ENCODE results near the gene MIF. TPM values are rescaled to one million over a fixed set of nuclear protein-coding genes. Genes with fewer than 3 reads are reported as not detected.
A peak's percentile ranks its signal among the peaks of the same experiment; 100 is the strongest.
"Not testable (repeated sequence)": the region's sequence is repeated elsewhere in the genome, so short reads cannot be mapped to it uniquely, and the experiment has no call there.

Gene MIF
- polyA plus RNA-seq, 1 donor: 533 TPM

DNA sequence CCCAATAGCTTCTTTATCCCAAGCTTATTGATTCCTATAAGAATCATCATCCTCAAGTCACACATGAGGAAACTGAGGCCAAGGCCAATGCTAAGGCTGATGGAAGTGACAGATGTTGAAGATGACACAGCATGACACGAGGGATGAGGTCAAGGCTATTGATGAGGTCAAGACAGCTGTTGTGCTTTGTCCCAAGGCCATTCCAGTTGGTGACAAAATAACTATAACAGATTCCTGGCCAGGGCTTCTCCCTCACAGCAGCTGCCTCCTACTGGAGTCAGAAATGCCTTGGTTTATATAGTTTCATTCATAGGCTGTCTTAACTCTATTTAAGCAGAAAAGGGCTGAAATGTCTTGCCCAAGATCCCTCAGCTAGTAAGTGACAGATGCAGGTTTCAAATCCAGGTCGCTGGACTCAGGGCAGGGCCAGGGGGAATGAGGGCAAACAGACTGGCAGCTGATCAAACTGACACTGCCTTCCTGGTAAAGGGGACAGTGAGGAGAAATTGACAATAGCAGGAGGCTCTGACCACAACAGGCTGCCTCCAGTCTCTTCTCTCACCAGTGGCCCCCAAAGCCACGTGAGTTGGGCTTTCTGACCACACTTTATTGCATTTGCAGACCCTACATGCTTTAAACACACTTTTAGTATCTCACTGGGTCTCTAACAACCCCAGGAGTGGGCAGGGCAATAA, 16.5 kb downstream of the MIF start:
- Histone ChIP-seq H3K27ac (ENCODE audit: low read length) (no peak overlapping the region), H3K36me3 (ENCODE audit: control insufficient read depth, insufficient read depth, low read length) (no peaks in the 10 kb centered on the region), H3K4me1 (ENCODE audit: control insufficient read depth, insufficient read depth, low read length) (peaks cover 39% of the 10 kb centered on the region), H3K4me3 (ENCODE audit: low read length) (no peak overlapping the region), H3K27me3 (ENCODE audit: control insufficient read depth, insufficient read depth, low read length) (no peaks in the 10 kb centered on the region), H3K9me3 (ENCODE audit: control insufficient read depth, low read depth, low read length) (no peaks in the 10 kb centered on the region)
- WGBS (ENCODE audit: insufficient coverage, low lambda C conversion rate): no CpG with 5 or more reads among the region's 3 CpGs
- no peak for DNase-seq

DNA sequence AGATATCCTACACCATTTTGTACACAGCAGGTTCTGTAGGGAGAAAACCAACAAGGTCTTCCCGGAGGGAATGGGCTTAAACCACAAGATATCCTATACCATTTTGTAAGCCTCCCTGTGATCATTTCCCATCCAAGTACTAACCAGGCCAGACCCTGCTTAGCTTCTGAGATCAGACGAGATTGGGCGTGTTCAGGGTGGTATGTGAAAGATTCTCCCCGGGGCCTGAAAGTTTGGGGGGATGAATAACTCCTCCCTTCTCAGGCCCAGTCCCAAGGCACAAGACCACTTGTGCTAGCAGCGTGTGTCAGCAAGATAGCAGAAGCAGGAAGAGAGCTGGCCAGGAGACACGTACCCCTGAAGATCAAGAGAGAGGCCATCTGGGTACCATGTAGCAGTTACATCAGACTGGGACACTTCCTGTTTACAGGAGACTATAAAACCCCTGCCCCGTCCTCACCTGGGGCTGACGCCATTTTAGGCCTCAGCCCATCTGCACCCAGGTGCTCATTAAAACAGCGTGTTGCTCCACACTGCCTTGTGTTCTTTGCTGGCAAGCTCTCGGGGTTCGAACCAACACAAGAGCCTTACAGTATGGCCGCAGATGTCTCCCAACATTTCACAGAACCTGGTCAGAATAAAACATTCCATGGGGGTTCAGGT, 17.3 kb downstream of the MIF start:
- Histone ChIP-seq H3K27ac (ENCODE audit: low read length) (no peak overlapping the region), H3K9me3 (ENCODE audit: control insufficient read depth, low read depth, low read length) (no peaks in the 10 kb centered on the region), H3K4me3 (ENCODE audit: low read length) (no peak overlapping the region), H3K4me1 (ENCODE audit: control insufficient read depth, insufficient read depth, low read length) (peaks cover 44% of the 10 kb centered on the region), H3K36me3 (ENCODE audit: control insufficient read depth, insufficient read depth, low read length) (no peaks in the 10 kb centered on the region), H3K27me3 (ENCODE audit: control insufficient read depth, insufficient read depth, low read length) (no peaks in the 10 kb centered on the region)
- no peak for DNase-seq
- whole genome bisulfite sequencing (ENCODE audit: insufficient coverage, low lambda C conversion rate): 100% methylated on average over 4 of the region's 12 CpGs

DNA sequence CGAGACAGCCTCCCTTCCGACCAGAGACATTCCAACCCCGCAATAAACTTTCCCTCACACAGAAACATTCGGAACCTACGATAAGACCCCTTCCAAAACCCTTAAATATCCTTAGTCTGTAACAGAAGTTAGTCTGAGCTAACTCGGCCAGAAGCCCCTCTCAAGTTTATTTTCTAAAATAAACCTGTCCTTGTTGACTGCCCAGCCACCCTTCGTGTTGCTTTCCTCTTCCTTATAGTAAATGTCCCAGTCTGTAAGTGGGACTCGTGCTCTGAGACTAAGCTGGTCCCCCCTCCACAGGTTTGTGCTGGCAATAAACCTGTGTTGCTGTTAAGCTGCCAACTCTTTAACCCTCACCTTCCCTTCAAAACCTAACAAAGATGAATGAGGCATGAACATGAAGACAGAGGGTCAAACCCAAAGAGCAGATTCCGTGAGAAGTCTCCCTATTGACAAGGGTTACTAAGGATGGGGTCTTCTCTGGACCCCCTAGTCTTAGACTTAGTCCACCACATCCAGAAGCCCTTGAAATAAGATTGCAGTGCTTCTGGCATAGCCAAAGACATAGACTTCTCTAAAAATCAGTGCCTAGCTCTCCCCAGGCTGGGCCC, 18.2 kb downstream of the MIF start:
- Histone ChIP-seq H3K36me3 (ENCODE audit: control insufficient read depth, insufficient read depth, low read length) (no peaks in the 10 kb centered on the region), H3K27me3 (ENCODE audit: control insufficient read depth, insufficient read depth, low read length) (no peaks in the 10 kb centered on the region), H3K27ac (ENCODE audit: low read length) (no peak overlapping the region), H3K9me3 (ENCODE audit: control insufficient read depth, low read depth, low read length) (peaks cover 2% of the 10 kb centered on the region), H3K4me1 (ENCODE audit: control insufficient read depth, insufficient read depth, low read length) (peaks cover 44% of the 10 kb centered on the region), H3K4me3 (ENCODE audit: low read length) (no peak overlapping the region)
- 95% methylated on average over 5 of the region's 9 CpGs for WGBS (ENCODE audit: insufficient coverage, low lambda C conversion rate)
- DNase-seq: no peak

DNA sequence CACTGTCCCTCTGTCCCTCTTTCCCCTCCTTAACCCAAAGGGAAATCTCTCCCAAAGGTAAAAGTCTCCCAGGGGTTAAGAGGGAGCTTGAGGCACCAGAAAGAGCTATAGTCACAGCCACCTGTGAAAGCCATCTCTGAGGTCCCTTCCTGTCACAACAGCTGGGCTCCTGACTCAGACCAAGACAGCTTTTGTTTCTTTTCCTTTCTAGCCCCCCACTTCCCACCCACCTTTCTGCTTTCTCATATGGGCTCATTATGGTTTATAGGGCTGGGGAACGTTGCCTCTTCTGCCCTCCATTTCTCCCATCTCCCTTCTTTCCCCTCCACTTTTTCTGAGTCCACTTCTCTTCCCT, 19.1 kb downstream of the MIF start:
- H3K4me3 ChIP-seq (ENCODE audit: low read length): peak overlapping the region; percentile 65
- no peaks in the 10 kb centered on the region for H3K36me3 ChIP-seq (ENCODE audit: control insufficient read depth, insufficient read depth, low read length)
- peaks cover 39% of the 10 kb centered on the region for H3K4me1 ChIP-seq (ENCODE audit: control insufficient read depth, insufficient read depth, low read length)
- peaks cover 2% of the 10 kb centered on the region for H3K9me3 ChIP-seq (ENCODE audit: control insufficient read depth, low read depth, low read length)
- H3K27me3 ChIP-seq (ENCODE audit: control insufficient read depth, insufficient read depth, low read length): no peaks in the 10 kb centered on the region
- WGBS (ENCODE audit: insufficient coverage, low lambda C conversion rate): 25% methylated on average over 1 of the region's 1 CpG
- peak overlapping the region; percentile 86 for H3K27ac ChIP-seq (ENCODE audit: low read length)
- DNase-seq: no peak

DNA sequence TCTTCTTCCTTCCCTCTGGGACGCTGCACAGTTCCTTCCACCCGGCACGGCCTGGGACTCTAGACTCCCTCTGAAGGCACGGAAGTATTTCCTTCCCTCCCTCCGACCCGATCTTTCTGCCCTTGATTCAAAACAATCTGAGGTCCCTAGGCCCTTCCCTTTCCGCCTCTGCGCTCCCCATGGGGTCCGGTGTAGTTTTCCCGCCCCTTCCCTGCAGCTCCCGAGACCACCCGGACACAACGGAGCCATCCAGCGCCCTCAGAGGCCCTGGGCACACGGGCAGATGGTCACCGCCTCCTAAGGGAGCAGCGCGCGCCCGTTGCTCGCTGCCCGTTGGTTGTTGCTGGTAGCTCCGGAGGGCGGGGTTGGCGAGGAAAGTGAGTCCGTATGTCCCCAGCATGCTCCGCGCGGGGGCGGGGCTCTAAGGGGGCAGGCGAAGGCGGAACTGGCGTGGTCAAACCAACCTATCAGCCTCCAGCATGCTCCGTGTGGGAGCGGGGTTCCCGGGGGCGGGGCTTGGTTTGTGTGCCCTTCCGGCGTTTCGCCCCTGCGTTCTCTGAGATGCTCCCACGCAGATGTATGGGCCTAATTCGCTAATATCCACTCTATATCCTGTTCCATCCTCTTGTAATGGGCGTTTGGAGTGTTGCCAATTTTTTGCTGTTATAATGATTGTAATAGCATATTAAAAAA, 19.6 kb downstream of the MIF start:
- Histone ChIP-seq H3K27me3 (ENCODE audit: control insufficient read depth, insufficient read depth, low read length) (no peaks in the 10 kb centered on the region), H3K9me3 (ENCODE audit: control insufficient read depth, low read depth, low read length) (peaks cover 2% of the 10 kb centered on the region), H3K4me1 (ENCODE audit: control insufficient read depth, insufficient read depth, low read length) (peaks cover 34% of the 10 kb centered on the region), H3K4me3 (ENCODE audit: low read length) (peak overlapping the region; percentile 65), H3K27ac (ENCODE audit: low read length) (peak overlapping the region; percentile 86), H3K36me3 (ENCODE audit: control insufficient read depth, insufficient read depth, low read length) (no peaks in the 10 kb centered on the region)
- peak; percentile 99 to 100 for DNase-seq
- WGBS (ENCODE audit: insufficient coverage, low lambda C conversion rate): 0% methylated on average over 2 of the region's 44 CpGs

DNA sequence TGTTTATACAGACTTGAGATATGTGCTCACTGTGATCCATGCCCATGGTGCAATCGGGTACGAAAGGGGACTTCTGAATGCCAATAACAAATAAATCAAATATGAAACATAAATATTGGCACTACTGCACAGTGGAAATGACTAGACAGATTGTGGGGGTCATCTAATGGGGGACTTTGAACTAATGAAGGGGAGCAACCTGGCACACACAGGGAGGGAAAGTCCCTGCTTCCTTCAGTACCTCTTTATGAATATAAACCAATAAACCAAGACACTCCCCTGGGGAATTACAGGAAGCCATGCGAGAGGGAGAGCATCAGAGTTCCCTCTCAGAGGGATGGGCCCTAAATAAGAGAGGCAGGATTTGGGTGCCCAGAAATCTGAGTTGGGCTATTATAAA, 21.1 kb downstream of the MIF start:
- H3K4me3 ChIP-seq (ENCODE audit: low read length): no peak overlapping the region
- peak overlapping the region; percentile 43 for H3K27ac ChIP-seq (ENCODE audit: low read length)
- H3K9me3 ChIP-seq (ENCODE audit: control insufficient read depth, low read depth, low read length): peaks cover 2% of the 10 kb centered on the region
- no peaks in the 10 kb centered on the region for H3K36me3 ChIP-seq (ENCODE audit: control insufficient read depth, insufficient read depth, low read length)
- peak in 1 of 2 donors; percentile 85 for DNase-seq
- 13% methylated on average over 1 of the region's 3 CpGs for WGBS (ENCODE audit: insufficient coverage, low lambda C conversion rate)
- no peaks in the 10 kb centered on the region for H3K27me3 ChIP-seq (ENCODE audit: control insufficient read depth, insufficient read depth, low read length)
- H3K4me1 ChIP-seq (ENCODE audit: control insufficient read depth, insufficient read depth, low read length): peaks cover 19% of the 10 kb centered on the region

DNA sequence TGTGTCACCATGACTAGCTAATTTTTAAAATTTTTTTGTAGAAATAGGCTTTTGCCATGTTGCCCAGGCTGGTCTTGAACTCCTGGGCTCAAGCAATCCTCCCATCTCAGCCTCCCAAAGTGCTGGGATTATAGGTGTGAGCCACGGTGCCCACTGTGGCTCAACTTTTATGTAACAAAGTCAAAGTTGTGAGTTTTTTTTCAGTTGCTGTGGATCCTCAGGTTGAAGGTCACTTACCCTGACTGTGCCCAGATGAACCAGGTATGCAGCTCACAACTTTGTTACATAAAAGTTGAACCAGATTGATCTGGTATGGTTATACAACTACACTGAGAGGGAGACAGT, 26.1 kb downstream of the MIF start:
- not testable (repeated sequence) for DNase-seq; H3K27ac ChIP-seq (ENCODE audit: low read length); H3K4me1 ChIP-seq (ENCODE audit: control insufficient read depth, insufficient read depth, low read length); H3K4me3 ChIP-seq (ENCODE audit: low read length); H3K36me3 ChIP-seq (ENCODE audit: control insufficient read depth, insufficient read depth, low read length); H3K27me3 ChIP-seq (ENCODE audit: control insufficient read depth, insufficient read depth, low read length); H3K9me3 ChIP-seq (ENCODE audit: control insufficient read depth, low read depth, low read length)
- WGBS (ENCODE audit: insufficient coverage, low lambda C conversion rate): no CpG with 5 or more reads among the region's 1 CpG

DNA sequence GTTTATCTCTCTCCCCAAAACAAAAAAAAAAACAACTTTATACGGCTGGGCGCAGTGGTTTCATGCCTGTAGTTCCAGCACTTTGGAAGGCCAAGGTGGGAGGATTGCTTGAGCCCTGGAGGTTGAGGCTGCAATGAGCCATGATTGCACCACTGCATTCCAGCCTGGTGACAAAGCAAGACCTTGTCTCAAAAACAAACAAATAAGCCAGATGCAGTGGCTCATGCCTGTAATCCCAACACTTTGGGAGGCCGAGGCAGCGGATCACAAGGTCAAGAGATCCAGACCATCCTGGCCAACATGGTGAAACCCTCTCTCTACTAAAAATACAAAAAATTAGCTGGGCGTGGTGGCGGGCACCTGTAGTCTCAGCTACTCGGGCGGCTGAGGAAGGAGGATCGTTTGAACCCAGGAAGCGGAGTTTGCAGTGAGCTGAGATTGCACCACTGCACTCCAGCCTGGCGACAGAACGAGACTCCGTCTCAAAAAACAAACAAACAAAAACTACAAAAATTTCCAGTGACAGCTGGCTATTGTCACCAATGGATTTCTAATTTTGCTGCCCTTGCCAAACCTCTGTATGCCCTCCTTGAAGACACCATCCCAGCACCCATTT, 27.5 kb downstream of the MIF start:
- H3K27ac ChIP-seq (ENCODE audit: low read length); DNase-seq; H3K4me1 ChIP-seq (ENCODE audit: control insufficient read depth, insufficient read depth, low read length); H3K27me3 ChIP-seq (ENCODE audit: control insufficient read depth, insufficient read depth, low read length); H3K9me3 ChIP-seq (ENCODE audit: control insufficient read depth, low read depth, low read length); H3K4me3 ChIP-seq (ENCODE audit: low read length): not testable (repeated sequence)
- peaks cover 14% of the 10 kb centered on the region for H3K36me3 ChIP-seq (ENCODE audit: control insufficient read depth, insufficient read depth, low read length)
- 96% methylated on average over 9 of the region's 13 CpGs for WGBS (ENCODE audit: insufficient coverage, low lambda C conversion rate)

DNA sequence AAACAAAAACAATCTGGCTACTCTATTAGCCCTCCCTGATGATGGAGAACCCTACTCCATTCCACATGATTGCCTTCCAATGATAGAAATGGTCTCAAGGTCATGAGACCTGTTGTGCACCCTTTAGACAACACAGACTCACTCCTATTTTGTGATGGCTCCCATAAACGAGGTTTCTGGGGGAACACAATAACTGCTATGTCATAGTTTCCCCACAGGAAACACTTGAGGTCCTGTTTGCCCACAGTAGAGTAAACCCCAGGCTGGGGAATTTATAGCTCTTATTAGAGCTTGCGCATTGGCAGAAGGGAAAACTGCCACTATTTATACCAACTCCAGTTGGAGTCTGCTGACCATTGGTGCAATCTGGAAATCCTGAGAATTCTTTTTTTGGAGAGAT, 28.7 kb downstream of the MIF start:
- Histone ChIP-seq H3K36me3 (ENCODE audit: control insufficient read depth, insufficient read depth, low read length) (peaks cover 14% of the 10 kb centered on the region), H3K9me3 (ENCODE audit: control insufficient read depth, low read depth, low read length) (no peaks in the 10 kb centered on the region), H3K4me3 (ENCODE audit: low read length) (no peak overlapping the region), H3K4me1 (ENCODE audit: control insufficient read depth, insufficient read depth, low read length) (no peaks in the 10 kb centered on the region), H3K27me3 (ENCODE audit: control insufficient read depth, insufficient read depth, low read length) (no peaks in the 10 kb centered on the region), H3K27ac (ENCODE audit: low read length) (no peak overlapping the region)
- WGBS (ENCODE audit: insufficient coverage, low lambda C conversion rate): no CpG with 5 or more reads among the region's 2 CpGs
- DNase-seq: no peak

DNA sequence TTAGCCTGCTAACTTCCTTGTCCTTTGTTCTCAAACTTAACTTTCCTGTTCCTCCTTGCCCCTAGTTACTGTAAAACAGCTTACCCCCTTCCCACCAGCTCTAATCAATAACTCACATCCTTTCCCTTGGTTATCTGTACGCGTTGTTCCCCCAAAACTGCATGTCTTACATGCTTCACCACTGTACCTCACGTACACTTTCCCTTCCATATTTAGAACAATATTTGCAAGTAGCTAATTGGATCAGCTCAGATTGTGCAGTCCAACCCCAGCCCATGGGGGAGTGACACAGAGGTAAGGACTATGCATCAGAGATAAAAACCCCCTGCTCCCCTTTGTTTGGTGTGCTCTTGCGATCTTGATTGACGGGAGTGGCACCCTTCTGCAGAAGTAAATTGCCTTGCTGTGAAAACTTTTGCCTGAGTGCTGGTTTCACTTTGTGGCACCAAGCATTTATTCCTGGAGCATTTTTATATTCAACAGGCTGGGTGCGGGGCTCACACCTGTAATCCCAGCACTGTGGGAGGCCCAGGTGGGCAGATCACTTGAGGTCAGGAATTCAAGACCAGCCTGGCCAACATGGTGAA, 30.9 kb downstream of the MIF start:
- DNase-seq: no peak
- Histone ChIP-seq H3K27me3 (ENCODE audit: control insufficient read depth, insufficient read depth, low read length) (no peaks in the 10 kb centered on the region), H3K36me3 (ENCODE audit: control insufficient read depth, insufficient read depth, low read length) (peaks cover 18% of the 10 kb centered on the region), H3K4me3 (ENCODE audit: low read length) (no peak overlapping the region), H3K27ac (ENCODE audit: low read length) (no peak overlapping the region), H3K4me1 (ENCODE audit: control insufficient read depth, insufficient read depth, low read length) (no peaks in the 10 kb centered on the region), H3K9me3 (ENCODE audit: control insufficient read depth, low read depth, low read length) (no peaks in the 10 kb centered on the region)
- 86% methylated on average over 2 of the region's 6 CpGs for WGBS (ENCODE audit: insufficient coverage, low lambda C conversion rate)

Measured in large intestine (tissue), 3 donors.